ENCODE measurements around the gene PILRA. TPM values are rescaled to one million over a fixed set of nuclear protein-coding genes. Genes with fewer than 3 reads are reported as not detected.

The PILRA gene
- total and polyA plus RNA-seq, 4 experiments from 2014 or later, result 0.32 to 5.8 (median 5.7) TPM; not detected in 1

GRCh38 chr7:100390286-100391009, 17.2 kb downstream of the PILRA start:
- CTCF ChIA-PET (ENCODE audit: partially characterized antibody), result interaction anchor here (1.1 to 1.4 kb wide), 2 partner anchors 11 to 17 kb away, joined by 3 read pairs; no protein-coding TSS in a partner anchor
- Histone ChIP-seq H3K4me1 (ENCODE audit: insufficient read depth, low read length) (no peaks in the 10 kb centered on the region), H3K4me3 (ENCODE audit: low read length in 2 of 2) (no peak overlapping the region), H3K27ac (ENCODE audit: low read depth, low read length) (no peak overlapping the region), H3K9me3 (ENCODE audit: control insufficient read depth in 1 of 2, low read length in 2 of 2) (no peaks in the 10 kb centered on the region), H3K36me3 (ENCODE audit: insufficient read depth, low read length) (no peaks in the 10 kb centered on the region), H3K27me3 (ENCODE audit: insufficient read depth, low read length) (no peaks in the 10 kb centered on the region)
- H3K4me1 Mint-ChIP-seq, result peaks cover 0 to 2% (median 1%) of the 10 kb centered on the region in 4 donors
- intact Hi-C loops (cut with micrococcal nuclease), result no loop called here
- POLR2A ChIA-PET (ENCODE audit: partially characterized antibody), result no interaction called here
- no peaks in the 10 kb centered on the region for H3K36me3 Mint-ChIP-seq
- peak overlapping the region in 1 of 7 donors; percentile 71 for H3K27ac Mint-ChIP-seq
- DNase-seq, result no peak
- H3K4me3 Mint-ChIP-seq, result no peak overlapping the region
- no peaks in the 10 kb centered on the region for H3K9me3 Mint-ChIP-seq
- H3K27me3 Mint-ChIP-seq, result peaks cover 0 to 12% of the 10 kb centered on the region in 2 donors

- H3K27me3 ChIP-seq (ENCODE audit: insufficient read depth, low read length), result no peaks in the 10 kb centered on the region
- no peak overlapping the region for H3K4me3 ChIP-seq (ENCODE audit: low read length in 2 of 2)
- H3K9me3 ChIP-seq (ENCODE audit: control insufficient read depth in 1 of 2, low read length in 2 of 2), result no peaks in the 10 kb centered on the region
- no peaks in the 10 kb centered on the region for H3K9me3 Mint-ChIP-seq
- intact Hi-C loops (cut with micrococcal nuclease), result no loop called here
- ChIA-PET CTCF (ENCODE audit: partially characterized antibody) (interaction anchor here (1.7 kb wide), 1 partner anchor 14 kb away, joined by 5 read pairs; no protein-coding TSS in a partner anchor), POLR2A (ENCODE audit: partially characterized antibody) (no interaction called here)
- no peak for DNase-seq
- peaks cover 20% of the 10 kb centered on the region for H3K4me1 ChIP-seq (ENCODE audit: insufficient read depth, low read length)
- H3K27ac Mint-ChIP-seq, result no peak overlapping the region
- peaks cover 11 to 25% (median 17%) of the 10 kb centered on the region in 4 donors for H3K4me1 Mint-ChIP-seq
- H3K36me3 Mint-ChIP-seq, result no peaks in the 10 kb centered on the region
- peaks cover 0 to 10% of the 10 kb centered on the region in 2 donors for H3K27me3 Mint-ChIP-seq
- no peaks in the 10 kb centered on the region for H3K36me3 ChIP-seq (ENCODE audit: insufficient read depth, low read length)
- no peak overlapping the region for H3K4me3 Mint-ChIP-seq
- no peak overlapping the region for H3K27ac ChIP-seq (ENCODE audit: low read depth, low read length)
Observed at GRCh38 chr7:100393233-100393905, 20.1 kb downstream of the PILRA start.

- peaks cover 21% of the 10 kb centered on the region for H3K4me1 ChIP-seq (ENCODE audit: insufficient read depth, low read length)
- no peak overlapping the region for H3K27ac ChIP-seq (ENCODE audit: low read depth, low read length)
- Mint-ChIP-seq H3K4me1 (peaks cover 11 to 28% (median 20%) of the 10 kb centered on the region in 4 donors), H3K4me3 (no peak overlapping the region), H3K27me3 (peaks cover 0 to 10% of the 10 kb centered on the region in 2 donors), H3K36me3 (no peaks in the 10 kb centered on the region), H3K9me3 (no peaks in the 10 kb centered on the region), H3K27ac (no peak overlapping the region)
- intact Hi-C loops (cut with micrococcal nuclease), result no loop called here
- POLR2A ChIA-PET (ENCODE audit: partially characterized antibody), result no interaction called here
- H3K36me3 ChIP-seq (ENCODE audit: insufficient read depth, low read length), result no peaks in the 10 kb centered on the region
- H3K4me3 ChIP-seq (ENCODE audit: low read length in 2 of 2), result no peak overlapping the region
- CTCF ChIA-PET (ENCODE audit: partially characterized antibody), result interaction anchor here (1.7 kb wide), 1 partner anchor 13 kb away, joined by 5 read pairs; no protein-coding TSS in a partner anchor
- H3K27me3 ChIP-seq (ENCODE audit: insufficient read depth, low read length), result no peaks in the 10 kb centered on the region
- no peak for DNase-seq
- no peaks in the 10 kb centered on the region for H3K9me3 ChIP-seq (ENCODE audit: control insufficient read depth in 1 of 2, low read length in 2 of 2)
Observed at GRCh38 chr7:100394077-100394476, 20.8 kb downstream of the PILRA start.

- Mint-ChIP-seq H3K4me3 (peak overlapping the region; percentile 47 to 85 (median 80)), H3K27me3 (no peaks in the 10 kb centered on the region), H3K4me1 (peaks cover 11 to 28% (median 20%) of the 10 kb centered on the region in 4 donors), H3K36me3 (no peaks in the 10 kb centered on the region), H3K27ac (peak overlapping the region; percentile 20 to 95 (median 89)), H3K9me3 (no peaks in the 10 kb centered on the region)
- H3K27me3 ChIP-seq (ENCODE audit: insufficient read depth, low read length), result no peaks in the 10 kb centered on the region
- DNase-seq, result peak; percentile 51 to 70 (median 59)
- intact Hi-C loops (cut with micrococcal nuclease), result loop anchor here (1.0 kb wide), 1 partner anchor 32 kb away; the partner anchor contains the start of gene ZCWPW1
- peaks cover 21% of the 10 kb centered on the region for H3K4me1 ChIP-seq (ENCODE audit: insufficient read depth, low read length)
- ChIA-PET POLR2A (ENCODE audit: partially characterized antibody) (interaction anchor here (1.0 to 1.2 kb wide), 2 partner anchors 32 to 40 kb away, joined by 3 to 5 read pairs; partner anchors contain the start of genes PPP1R35 and ZCWPW1), CTCF (ENCODE audit: partially characterized antibody) (interaction anchor here (1.0 to 1.1 kb wide), 2 partner anchors 10 to 11 kb away, joined by 3 to 5 read pairs; no protein-coding TSS in a partner anchor)
- H3K4me3 ChIP-seq (ENCODE audit: low read length in 2 of 2), result no peak overlapping the region
- H3K9me3 ChIP-seq (ENCODE audit: control insufficient read depth in 1 of 2, low read length in 2 of 2), result no peaks in the 10 kb centered on the region
- no peaks in the 10 kb centered on the region for H3K36me3 ChIP-seq (ENCODE audit: insufficient read depth, low read length)
- H3K27ac ChIP-seq (ENCODE audit: low read depth, low read length), result no peak overlapping the region
Observed at GRCh38 chr7:100396421-100396982, 23.2 kb downstream of the PILRA start.

- Histone ChIP-seq H3K4me1 (ENCODE audit: insufficient read depth, low read length) (peaks cover 21% of the 10 kb centered on the region), H3K27me3 (ENCODE audit: insufficient read depth, low read length) (no peaks in the 10 kb centered on the region), H3K9me3 (ENCODE audit: control insufficient read depth in 1 of 2, low read length in 2 of 2) (no peaks in the 10 kb centered on the region), H3K36me3 (ENCODE audit: insufficient read depth, low read length) (no peaks in the 10 kb centered on the region), H3K27ac (ENCODE audit: low read depth, low read length) (no peak overlapping the region), H3K4me3 (ENCODE audit: low read length in 2 of 2) (no peak overlapping the region)
- no peak for DNase-seq
- Mint-ChIP-seq H3K36me3 (peaks cover 0 to 5% of the 10 kb centered on the region in 2 donors), H3K9me3 (no peaks in the 10 kb centered on the region), H3K4me1 (peaks cover 11 to 28% (median 20%) of the 10 kb centered on the region in 4 donors), H3K27ac (peak overlapping the region in 4 of 7 donors; percentile 20 to 88 (median 52)), H3K4me3 (peak overlapping the region in 6 of 8 donors; percentile 3 to 85 (median 53)), H3K27me3 (no peaks in the 10 kb centered on the region)
- intact Hi-C loops (cut with micrococcal nuclease), result no loop called here
- POLR2A ChIA-PET (ENCODE audit: partially characterized antibody), result no interaction called here
- CTCF ChIA-PET (ENCODE audit: partially characterized antibody), result interaction anchor here (1.5 kb wide), 1 partner anchor 10 kb away, joined by 4 read pairs; no protein-coding TSS in a partner anchor
Observed at GRCh38 chr7:100397315-100398081, 24.2 kb downstream of the PILRA start.

GRCh38 chr7:100398239-100398638, 25.0 kb downstream of the PILRA start:
- Mint-ChIP-seq H3K27me3 (no peaks in the 10 kb centered on the region), H3K9me3 (no peaks in the 10 kb centered on the region), H3K4me3 (peak overlapping the region in 2 of 8 donors; percentile 43 to 59), H3K4me1 (peaks cover 11 to 28% (median 20%) of the 10 kb centered on the region in 4 donors), H3K27ac (peak overlapping the region in 2 of 7 donors; percentile 47 to 74), H3K36me3 (peaks cover 0 to 5% of the 10 kb centered on the region in 2 donors)
- ChIA-PET CTCF (ENCODE audit: partially characterized antibody) (interaction anchor here (1.5 kb wide), 1 partner anchor 10 kb away, joined by 4 read pairs; no protein-coding TSS in a partner anchor), POLR2A (ENCODE audit: partially characterized antibody) (no interaction called here)
- Histone ChIP-seq H3K9me3 (ENCODE audit: control insufficient read depth in 1 of 2, low read length in 2 of 2) (no peaks in the 10 kb centered on the region), H3K4me1 (ENCODE audit: insufficient read depth, low read length) (peaks cover 21% of the 10 kb centered on the region), H3K4me3 (ENCODE audit: low read length in 2 of 2) (no peak overlapping the region), H3K27ac (ENCODE audit: low read depth, low read length) (no peak overlapping the region), H3K27me3 (ENCODE audit: insufficient read depth, low read length) (no peaks in the 10 kb centered on the region), H3K36me3 (ENCODE audit: insufficient read depth, low read length) (no peaks in the 10 kb centered on the region)
- no peak for DNase-seq
- intact Hi-C loops (cut with micrococcal nuclease), result no loop called here

Measured in CD4-positive, alpha-beta memory T cell (primary cell).